HEK293 (cell line): ENCODE results near the gene POC1B.

ENCODE experiments used
- BCL11B ChIP-seq: fragments of 450-650 bp; formaldehyde crosslinking; IDR thresholded peaks from 2 replicates; pipeline ENCODE4 v1.5.1; 2016; ENCODE audit warnings: low read depth, missing biosample characterization, missing genetic modification characterization
- CTCF ChIP-seq: fragments of 450-650 bp; formaldehyde crosslinking; IDR thresholded peaks from 2 replicates; pipeline ENCODE4 v1.5.1; 2016; ENCODE audit warnings: missing biosample characterization, missing genetic modification characterization
- ZNF324 ChIP-seq: fragments of 450-650 bp; formaldehyde crosslinking; IDR thresholded peaks from 2 replicates; pipeline ENCODE4 v1.5.1; 2016; ENCODE audit warnings: missing biosample characterization, missing genetic modification characterization

- TF ChIP-seq ZNF324 (no peak), BCL11B (tag by site-specific recombination) (no peak), CTCF (tag by site-specific recombination) (no peak)
These were observed 141.6 kb downstream of the POC1B start for GRCh38 chr12:89384050-89384758.
